ENCODE results near the gene DNAJC4. TPM values are rescaled to one million over a fixed set of nuclear protein-coding genes. Genes with fewer than 3 reads are reported as not detected.
A peak's percentile ranks its signal among the peaks of the same experiment; 100 is the strongest.

Gene DNAJC4
- total and polyA plus RNA-seq, 12 donors, result 19.9 to 220 (median 66.8) TPM

DNA sequence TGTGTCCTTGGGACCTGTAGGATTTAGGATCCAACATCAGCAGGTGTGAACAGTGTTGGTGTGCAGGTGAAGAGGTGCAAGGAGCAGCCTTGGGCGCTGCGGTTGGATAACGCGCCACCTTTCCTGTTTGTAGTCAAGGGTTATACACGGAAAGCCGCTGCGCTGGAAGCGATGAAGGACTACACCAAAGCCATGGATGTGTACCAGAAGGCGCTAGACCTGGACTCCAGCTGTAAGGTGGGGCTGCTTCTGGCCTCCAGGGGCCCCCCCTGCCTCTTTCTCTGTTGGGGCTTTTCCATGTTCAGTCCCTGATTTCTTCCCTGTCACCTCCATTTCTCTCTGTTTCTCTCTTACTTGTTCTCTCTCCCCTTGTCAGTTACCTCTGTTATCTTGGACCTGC lies 27.4 kb upstream of the DNAJC4 start:
- Histone ChIP-seq H3K4me1 (replicated peaks in 1 of 2) (peaks cover 8 to 21% of the 10 kb centered on the region in 2 donors), H3K4me3 (no peak overlapping the region), H3K27me3 (no peaks in the 10 kb centered on the region), H3K9me3 (replicated peaks in 1 of 3) (no peaks in the 10 kb centered on the region), H3K27ac (no peak overlapping the region), H3K36me3 (replicated peaks in 1 of 2) (peaks cover 0 to 60% of the 10 kb centered on the region in 2 donors)
- WGBS, 4 donors, result 91 to 97% (median 95%) methylated on average over 9 of the region's 9 CpGs
- TF ChIP-seq, protein P1, sequence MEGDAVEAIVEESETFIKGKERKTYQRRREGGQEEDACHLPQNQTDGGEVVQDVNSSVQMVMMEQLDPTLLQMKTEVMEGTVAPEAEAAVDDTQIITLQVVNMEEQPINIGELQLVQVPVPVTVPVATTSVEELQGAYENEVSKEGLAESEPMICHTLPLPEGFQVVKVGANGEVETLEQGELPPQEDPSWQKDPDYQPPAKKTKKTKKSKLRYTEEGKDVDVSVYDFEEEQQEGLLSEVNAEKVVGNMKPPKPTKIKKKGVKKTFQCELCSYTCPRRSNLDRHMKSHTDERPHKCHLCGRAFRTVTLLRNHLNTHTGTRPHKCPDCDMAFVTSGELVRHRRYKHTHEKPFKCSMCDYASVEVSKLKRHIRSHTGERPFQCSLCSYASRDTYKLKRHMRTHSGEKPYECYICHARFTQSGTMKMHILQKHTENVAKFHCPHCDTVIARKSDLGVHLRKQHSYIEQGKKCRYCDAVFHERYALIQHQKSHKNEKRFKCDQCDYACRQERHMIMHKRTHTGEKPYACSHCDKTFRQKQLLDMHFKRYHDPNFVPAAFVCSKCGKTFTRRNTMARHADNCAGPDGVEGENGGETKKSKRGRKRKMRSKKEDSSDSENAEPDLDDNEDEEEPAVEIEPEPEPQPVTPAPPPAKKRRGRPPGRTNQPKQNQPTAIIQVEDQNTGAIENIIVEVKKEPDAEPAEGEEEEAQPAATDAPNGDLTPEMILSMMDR (IDR thresholded peaks at IDR 0.05), result no peak
- TF ChIP-seq POLR2A (IDR thresholded peaks at IDR 0.05), result no peak
- DNase-seq, result peak in 1 of 7 donors; percentile 13
- intact Hi-C loops (cut with DNase I), result no loop called here

DNA sequence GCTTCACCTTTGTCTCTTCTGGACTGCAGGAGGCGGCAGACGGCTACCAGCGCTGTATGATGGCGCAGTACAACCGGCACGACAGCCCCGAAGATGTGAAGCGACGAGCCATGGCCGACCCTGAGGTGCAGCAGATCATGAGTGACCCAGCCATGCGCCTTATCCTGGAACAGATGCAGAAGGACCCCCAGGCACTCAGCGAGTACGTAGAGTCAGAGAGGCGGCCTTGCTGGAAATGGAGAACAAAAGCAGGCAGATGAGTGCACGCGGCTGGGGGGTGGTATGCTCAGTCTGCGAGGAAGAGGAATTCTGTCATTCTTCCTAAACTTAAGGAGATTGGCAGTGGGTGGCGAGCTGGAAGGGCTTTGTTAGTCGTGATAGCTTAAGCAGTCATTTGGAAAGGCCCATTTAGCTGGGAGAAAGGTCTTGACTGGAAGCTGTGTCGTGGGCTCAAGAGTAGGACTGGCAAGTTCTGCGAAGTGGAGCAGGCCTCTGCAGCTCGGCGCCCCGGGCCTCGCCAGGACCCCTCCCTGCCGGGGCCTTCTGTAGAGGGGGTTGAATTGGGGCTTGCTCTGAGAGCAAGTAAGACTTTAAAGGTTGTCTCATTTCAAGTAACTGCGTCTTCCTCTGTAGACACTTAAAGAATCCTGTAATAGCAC lies 26.8 kb upstream of the DNAJC4 start:
- Histone ChIP-seq H3K27me3 (no peaks in the 10 kb centered on the region), H3K4me3 (no peak overlapping the region), H3K36me3 (replicated peaks in 1 of 2) (peaks cover 0 to 55% of the 10 kb centered on the region in 2 donors), H3K27ac (no peak overlapping the region), H3K9me3 (replicated peaks in 1 of 3) (no peaks in the 10 kb centered on the region), H3K4me1 (replicated peaks in 1 of 2) (peaks cover 8 to 22% of the 10 kb centered on the region in 2 donors)
- no peak for TF ChIP-seq POLR2A (IDR thresholded peaks at IDR 0.05)
- TF ChIP-seq, protein P1 (IDR thresholded peaks at IDR 0.05), result no peak
- intact Hi-C loops (cut with DNase I), result loop anchor here in 1 of 2 donors (2.0 kb wide), 1 partner anchor 97 kb away; the partner anchor contains the start of gene CATSPERZ
- WGBS, 4 donors, result 78 to 88% (median 83%) methylated on average over 23 to 27 of the region's 27 CpGs
- DNase-seq, result peak in 1 of 7 donors; percentile 15

DNA sequence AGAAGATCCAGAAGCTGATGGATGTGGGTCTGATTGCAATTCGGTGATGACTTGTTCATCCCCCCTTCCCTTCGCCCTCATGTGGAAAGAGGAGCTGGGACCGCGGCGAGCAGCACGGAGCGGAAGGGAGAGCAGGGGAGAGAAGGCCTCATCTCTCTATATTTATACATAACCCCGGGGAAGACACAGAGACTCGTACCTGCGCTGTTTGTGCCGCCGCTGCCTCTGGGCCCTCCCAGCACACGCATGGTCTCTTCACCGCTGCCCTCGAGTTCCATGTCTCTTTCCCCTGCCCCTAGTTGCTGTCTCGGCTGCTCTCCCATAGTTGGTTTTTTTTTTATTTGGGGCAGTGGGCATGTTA lies 26.3 kb upstream of the DNAJC4 start:
- Histone ChIP-seq H3K4me3 (no peak overlapping the region), H3K9me3 (replicated peaks in 1 of 3) (no peaks in the 10 kb centered on the region), H3K27ac (peak overlapping the region in 2 of 5 donors; percentile 16 to 29), H3K4me1 (replicated peaks in 1 of 2) (peaks cover 8 to 24% of the 10 kb centered on the region in 2 donors), H3K27me3 (no peaks in the 10 kb centered on the region), H3K36me3 (replicated peaks in 1 of 2) (peaks cover 0 to 50% of the 10 kb centered on the region in 2 donors)
- intact Hi-C loops (cut with DNase I), result loop anchor here in 1 of 2 donors (2.0 kb wide), 1 partner anchor 97 kb away; the partner anchor contains the start of gene CATSPERZ
- no peak for DNase-seq
- WGBS, 4 donors, result 70 to 75% (median 74%) methylated on average over 16 of the region's 16 CpGs
- TF ChIP-seq, protein P1 (IDR thresholded peaks at IDR 0.05), result no peak
- no peak for TF ChIP-seq POLR2A (IDR thresholded peaks at IDR 0.05)

DNA sequence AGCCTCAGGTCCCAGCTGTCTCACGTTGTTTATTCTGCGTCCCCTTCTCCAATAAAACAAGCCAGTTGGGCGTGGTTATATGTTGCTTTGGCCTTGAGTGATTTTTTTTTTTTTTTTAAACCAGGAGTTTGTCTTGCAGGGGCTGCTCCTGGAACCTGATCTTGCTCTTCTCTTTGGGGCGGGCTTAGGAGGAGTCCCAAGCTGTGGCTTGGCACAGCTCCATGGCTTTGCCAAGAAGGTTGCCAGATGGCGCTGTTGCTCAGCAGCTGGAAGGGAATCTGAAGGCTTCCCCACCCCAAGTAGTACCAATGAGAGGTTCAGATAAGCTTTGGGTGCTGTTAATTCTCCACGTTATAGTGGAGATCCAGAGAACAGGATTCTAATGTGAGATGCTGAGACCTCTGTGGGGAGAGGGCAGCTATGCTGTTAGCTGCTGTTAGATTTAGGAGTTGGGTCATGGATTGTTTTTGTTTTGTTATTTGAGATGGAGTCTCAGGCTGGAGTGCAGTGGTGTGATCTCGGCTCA lies 25.8 kb upstream of the DNAJC4 start:
- Histone ChIP-seq H3K9me3 (replicated peaks in 1 of 3) (no peaks in the 10 kb centered on the region), H3K4me1 (replicated peaks in 1 of 2) (peaks cover 8 to 24% of the 10 kb centered on the region in 2 donors), H3K36me3 (replicated peaks in 1 of 2) (peaks cover 0 to 46% of the 10 kb centered on the region in 2 donors), H3K27ac (peak overlapping the region in 3 of 5 donors; percentile 16 to 29 (median 21)), H3K27me3 (no peaks in the 10 kb centered on the region), H3K4me3 (no peak overlapping the region)
- peak; percentile 89 to 96 (median 93) for DNase-seq
- TF ChIP-seq, protein P1 (IDR thresholded peaks at IDR 0.05), result peak; percentile 38 to 83 (median 78)
- no peak for TF ChIP-seq POLR2A (IDR thresholded peaks at IDR 0.05)
- WGBS, 4 donors, result 16 to 27% (median 20%) methylated on average over 6 to 7 of the region's 7 CpGs
- intact Hi-C loops (cut with DNase I), result loop anchor here in 1 of 2 donors (2.0 kb wide), 1 partner anchor 96 kb away; the partner anchor contains the start of gene CATSPERZ

Data from adrenal gland (tissue), 12 donors.